Osteocyte (in vitro differentiated cells): ENCODE data around the gene SPINK6. TPM values are rescaled to one million over a fixed set of nuclear protein-coding genes. Genes with fewer than 3 reads are reported as not detected.

Experiments used
- DNase-seq: peaks from one replicate; pipeline ENCODE4 v3.0.0; 2021; ENCODE audit warnings: mixed read lengths; ENCODE audit not compliant: unreplicated experiment; ENCODE audit errors: extremely low spot score
- H3K27ac Mint-ChIP-seq: one replicate; pipeline ENCODE4 v1.8.0; 2021; ENCODE audit warnings: mild to moderate bottlenecking, mixed read lengths; ENCODE audit not compliant: unreplicated experiment
- H3K27me3 Mint-ChIP-seq: one replicate; pipeline ENCODE4 v1.8.0; 2021; ENCODE audit warnings: mixed read lengths; ENCODE audit not compliant: unreplicated experiment
- H3K36me3 Mint-ChIP-seq: one replicate; pipeline ENCODE4 v1.8.0; 2021; ENCODE audit warnings: mixed read lengths; ENCODE audit not compliant: unreplicated experiment
- H3K4me1 Mint-ChIP-seq: one replicate; pipeline ENCODE4 v1.8.0; 2021; ENCODE audit warnings: mixed read lengths; ENCODE audit not compliant: unreplicated experiment
- H3K4me3 Mint-ChIP-seq: one replicate; pipeline ENCODE4 v1.8.0; 2021; ENCODE audit warnings: mild to moderate bottlenecking, moderate library complexity, mixed read lengths; ENCODE audit not compliant: unreplicated experiment
- H3K9me3 Mint-ChIP-seq: one replicate; pipeline ENCODE4 v1.8.0; 2021; ENCODE audit warnings: mixed read lengths; ENCODE audit not compliant: unreplicated experiment
- total RNA-seq: library from RNA; stranded (reverse); gene quantifications from 2 replicates; pipeline ENCODE4 v1.2.1, GENCODE V29; 2021
- TF ChIP-seq, protein P1 (sequence below): fragments of 200-600 bp; sonication (generic); IDR thresholded peaks from 2 replicates; pipeline ENCODE4 v1.5.0; 2021; ENCODE audit warnings: antibody characterized with exemption, mild to moderate bottlenecking, moderate library complexity

SPINK6 gene
- total RNA-seq, 1 donor from 2014 or later = not detected

DNA sequence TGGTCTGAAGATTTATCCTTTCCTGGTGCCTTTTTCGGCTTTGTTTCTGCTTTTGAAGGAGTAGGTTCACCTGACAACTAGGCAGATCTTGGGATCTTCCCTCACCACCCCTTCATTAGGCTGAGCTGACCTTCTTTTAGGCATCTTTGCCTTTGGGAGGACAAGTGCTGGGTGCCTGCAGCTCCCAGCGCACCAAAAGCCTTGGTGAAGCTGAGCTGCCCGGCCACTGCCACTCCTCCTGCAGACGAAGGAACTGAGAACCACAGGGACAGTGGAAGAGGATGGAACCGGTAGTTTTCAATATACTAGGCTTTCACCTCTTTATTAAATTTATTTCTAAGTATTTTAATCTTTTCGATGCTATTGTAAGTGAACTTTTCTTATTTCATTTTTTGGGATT is 18.7 kb downstream of the SPINK6 start:
- no peaks in the 10 kb centered on the region for H3K9me3 Mint-ChIP-seq
- H3K36me3 Mint-ChIP-seq = no peaks in the 10 kb centered on the region
- peaks cover 16% of the 10 kb centered on the region for H3K27me3 Mint-ChIP-seq
- no peak for DNase-seq
- H3K4me1 Mint-ChIP-seq = no peaks in the 10 kb centered on the region
- TF ChIP-seq, protein P1, sequence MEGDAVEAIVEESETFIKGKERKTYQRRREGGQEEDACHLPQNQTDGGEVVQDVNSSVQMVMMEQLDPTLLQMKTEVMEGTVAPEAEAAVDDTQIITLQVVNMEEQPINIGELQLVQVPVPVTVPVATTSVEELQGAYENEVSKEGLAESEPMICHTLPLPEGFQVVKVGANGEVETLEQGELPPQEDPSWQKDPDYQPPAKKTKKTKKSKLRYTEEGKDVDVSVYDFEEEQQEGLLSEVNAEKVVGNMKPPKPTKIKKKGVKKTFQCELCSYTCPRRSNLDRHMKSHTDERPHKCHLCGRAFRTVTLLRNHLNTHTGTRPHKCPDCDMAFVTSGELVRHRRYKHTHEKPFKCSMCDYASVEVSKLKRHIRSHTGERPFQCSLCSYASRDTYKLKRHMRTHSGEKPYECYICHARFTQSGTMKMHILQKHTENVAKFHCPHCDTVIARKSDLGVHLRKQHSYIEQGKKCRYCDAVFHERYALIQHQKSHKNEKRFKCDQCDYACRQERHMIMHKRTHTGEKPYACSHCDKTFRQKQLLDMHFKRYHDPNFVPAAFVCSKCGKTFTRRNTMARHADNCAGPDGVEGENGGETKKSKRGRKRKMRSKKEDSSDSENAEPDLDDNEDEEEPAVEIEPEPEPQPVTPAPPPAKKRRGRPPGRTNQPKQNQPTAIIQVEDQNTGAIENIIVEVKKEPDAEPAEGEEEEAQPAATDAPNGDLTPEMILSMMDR = no peak
- H3K4me3 Mint-ChIP-seq = no peak overlapping the region
- no peak overlapping the region for H3K27ac Mint-ChIP-seq

DNA sequence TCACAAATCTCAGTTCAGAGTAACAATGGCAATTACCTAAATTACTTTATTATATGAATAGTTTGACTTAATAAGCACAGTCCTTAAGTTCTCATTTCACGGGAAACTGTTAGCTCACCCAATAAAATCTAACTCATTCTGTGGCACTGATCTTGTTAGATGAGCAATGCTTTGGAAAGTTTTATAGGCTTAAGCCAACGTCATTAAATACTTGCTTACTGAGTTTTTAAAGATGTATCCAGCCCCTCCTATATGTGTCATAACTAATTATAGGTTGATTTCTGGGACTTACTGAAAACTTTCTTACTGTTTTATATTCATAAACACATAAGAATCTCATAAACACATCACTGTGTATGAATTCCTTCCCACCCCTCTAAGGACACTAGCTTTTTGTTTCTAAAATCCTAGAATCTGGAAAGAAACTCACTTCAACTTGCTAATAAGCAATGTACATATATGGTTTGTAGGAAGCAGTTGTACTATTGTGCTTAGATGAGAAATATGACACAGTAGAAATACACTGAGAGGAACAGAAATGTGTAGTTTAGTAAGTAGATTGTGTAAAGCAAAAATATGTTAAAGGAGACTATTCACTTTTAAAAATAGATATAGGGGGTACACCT is 21.4 kb downstream of the SPINK6 start:
- H3K4me3 Mint-ChIP-seq = no peak overlapping the region
- DNase-seq = no peak
- no peak overlapping the region for H3K27ac Mint-ChIP-seq
- H3K9me3 Mint-ChIP-seq = no peaks in the 10 kb centered on the region
- H3K4me1 Mint-ChIP-seq = no peaks in the 10 kb centered on the region
- H3K27me3 Mint-ChIP-seq = peaks cover 13% of the 10 kb centered on the region
- TF ChIP-seq, protein P1 = no peak
- no peaks in the 10 kb centered on the region for H3K36me3 Mint-ChIP-seq

DNA sequence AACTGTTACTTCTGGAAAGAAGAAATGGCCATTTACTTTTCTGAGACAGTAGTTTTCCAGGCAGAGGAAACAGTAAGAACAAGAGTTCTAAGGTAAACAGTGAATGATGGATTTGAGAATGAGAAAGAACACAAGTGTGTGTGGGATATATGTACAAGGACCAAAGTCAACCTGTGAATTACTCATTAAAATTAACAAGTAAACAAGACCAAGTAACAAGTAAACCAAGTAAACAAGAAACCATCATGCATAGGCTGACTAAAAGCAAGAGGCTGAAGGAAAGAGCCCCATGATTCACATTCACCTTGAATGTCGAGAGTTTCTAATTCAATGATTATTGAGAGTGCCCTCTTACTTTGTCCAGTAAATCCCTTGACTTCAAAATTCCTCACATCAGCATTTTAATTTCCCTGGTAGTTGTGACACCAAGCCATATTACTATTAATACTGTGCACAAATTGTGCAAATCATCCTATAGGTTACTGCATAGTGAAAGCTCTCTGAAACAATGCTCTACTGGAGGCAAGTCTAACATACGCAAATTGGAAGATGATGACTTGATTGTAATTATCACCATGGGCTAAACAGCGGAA is 25.6 kb downstream of the SPINK6 start:
- Mint-ChIP-seq H3K4me1 (no peaks in the 10 kb centered on the region), H3K4me3 (no peak overlapping the region), H3K9me3 (no peaks in the 10 kb centered on the region), H3K27me3 (peaks cover 2% of the 10 kb centered on the region), H3K36me3 (no peaks in the 10 kb centered on the region), H3K27ac (no peak overlapping the region)
- DNase-seq = no peak
- TF ChIP-seq, protein P1 = no peak

DNA sequence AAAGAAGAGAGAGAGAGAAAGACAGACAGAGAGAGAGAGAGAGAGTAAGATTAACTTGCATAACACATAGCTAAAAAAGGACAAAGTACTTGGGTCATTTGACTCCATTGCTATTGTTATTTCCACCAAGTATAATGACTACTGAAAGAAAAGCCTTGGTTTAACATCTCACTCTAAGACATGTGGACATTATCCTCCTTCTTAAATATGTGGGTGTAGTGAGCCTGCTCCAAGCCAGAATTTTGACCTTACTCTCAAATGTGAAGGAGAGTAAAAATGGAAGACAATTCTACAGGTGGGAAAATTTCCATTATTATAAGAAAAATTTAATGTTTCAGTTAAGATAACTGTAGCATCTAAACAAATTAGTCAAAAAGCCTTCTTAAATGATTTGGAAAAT is 27.0 kb downstream of the SPINK6 start:
- TF ChIP-seq, protein P1 = no peak
- Mint-ChIP-seq H3K9me3 (no peaks in the 10 kb centered on the region), H3K36me3 (no peaks in the 10 kb centered on the region), H3K4me3 (no peak overlapping the region), H3K27me3 (peaks cover 2% of the 10 kb centered on the region), H3K27ac (no peak overlapping the region), H3K4me1 (no peaks in the 10 kb centered on the region)
- DNase-seq = no peak

DNA sequence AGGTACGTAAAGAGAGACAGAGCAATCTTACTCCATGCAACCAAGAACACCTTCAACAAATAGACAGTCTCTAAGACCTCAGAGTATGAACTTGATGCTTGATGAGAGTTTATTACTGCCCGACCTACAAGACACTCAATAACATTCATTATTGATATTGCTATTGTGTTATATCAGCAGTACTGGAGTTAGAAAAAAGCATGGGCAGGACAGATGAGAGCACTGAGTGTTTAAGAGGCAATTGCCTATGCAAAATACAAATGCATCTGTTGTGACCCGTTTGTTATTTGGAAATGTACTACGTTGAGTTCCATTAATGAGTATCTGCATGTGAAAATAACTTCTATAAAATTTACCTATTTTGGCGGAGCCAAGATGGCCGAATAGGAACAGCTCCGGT is 27.4 kb downstream of the SPINK6 start:
- DNase-seq = no peak
- no peaks in the 10 kb centered on the region for H3K36me3 Mint-ChIP-seq

More for the DNA sequence above, 27.4 kb downstream of the SPINK6 start:
- Mint-ChIP-seq H3K27ac (no peak overlapping the region), H3K4me3 (peak overlapping the region; percentile 18), H3K27me3 (peaks cover under 1% of the 10 kb centered on the region), H3K4me1 (no peaks in the 10 kb centered on the region), H3K9me3 (no peaks in the 10 kb centered on the region)
- TF ChIP-seq, protein P1 = no peak
